Duodenal mucosa (tissue), 2 donors: ENCODE results near the gene CD34.

Source experiments
- H3K27ac ChIP-seq: one replicate; pipeline ENCODE4 v1.7.0; 2013; ENCODE audit warnings: low read depth, low read length
- H3K27me3 ChIP-seq, 2 donors: one replicate each; pipeline ENCODE4 v1.7.0; 2013; ENCODE audit warnings: low read length in 2 of 2, control low read depth in 1 of 2; ENCODE audit not compliant: insufficient read depth in 2 of 2, control insufficient read depth in 1 of 2
- H3K36me3 ChIP-seq, 2 donors: one replicate each; pipeline ENCODE4 v1.7.0; 2013; ENCODE audit warnings: low read length in 2 of 2, control low read depth in 1 of 2; ENCODE audit not compliant: insufficient read depth in 2 of 2, control insufficient read depth in 1 of 2
- H3K4me1 ChIP-seq, 2 donors: one replicate each; pipeline ENCODE4 v1.7.0; 2013; ENCODE audit warnings: low read length in 2 of 2, control low read depth in 1 of 2; ENCODE audit not compliant: insufficient read depth in 2 of 2, control insufficient read depth in 1 of 2
- H3K4me3 ChIP-seq, 2 donors: one replicate each; pipeline ENCODE4 v1.7.0; 2013; ENCODE audit warnings: low read length in 2 of 2, low read depth in 1 of 2
- H3K9ac ChIP-seq, 2 donors: one replicate each; pipeline ENCODE4 v1.7.0; 2013; ENCODE audit warnings: low read length in 2 of 2, low read depth in 1 of 2
- H3K9me3 ChIP-seq, 2 donors: one replicate each; pipeline ENCODE4 v1.7.0; 2013; ENCODE audit warnings: low read length in 2 of 2, control low read depth in 1 of 2; ENCODE audit not compliant: control insufficient read depth in 1 of 2

CD34 gene

GRCh38 chr1:207910591-207911354, at the start of gene CD34:
TSS of gene CD34 (minus strand) at chr1:207911125. CDS start at chr1:207911080, 45 bp downstream.
- H3K9ac ChIP-seq, result no peak within 1 kb of the TSS

GRCh38 chr1:207960346-207960745, 49.4 kb upstream of the CD34 start:
- Histone ChIP-seq H3K36me3 (no peaks in the 10 kb centered on the region), H3K9ac (no peak overlapping the region), H3K27me3 (peaks cover 16% of the 10 kb centered on the region in 2 donors), H3K4me3 (no peak overlapping the region), H3K4me1 (peaks cover 16 to 17% of the 10 kb centered on the region in 2 donors), H3K9me3 (no peaks in the 10 kb centered on the region), H3K27ac (no peak overlapping the region)

More at GRCh38 chr1:207910591-207911354, at the start of gene CD34:
- H3K4me3 ChIP-seq, result peak within 1 kb of the TSS; percentile 2 to 21
- H3K27ac ChIP-seq, result no peak within 1 kb of the TSS
- no peaks in the 10 kb centered on the region for H3K36me3 ChIP-seq
- no peaks in the 10 kb centered on the region for H3K4me1 ChIP-seq
- H3K27me3 ChIP-seq, result peaks cover 38 to 49% of the 10 kb centered on the region in 2 donors
- no peaks in the 10 kb centered on the region for H3K9me3 ChIP-seq

- Histone ChIP-seq H3K4me3 (no peak overlapping the region), H3K4me1 (peaks cover 16 to 17% of the 10 kb centered on the region in 2 donors), H3K9me3 (no peaks in the 10 kb centered on the region), H3K9ac (no peak overlapping the region), H3K36me3 (no peaks in the 10 kb centered on the region), H3K27me3 (peaks cover 16% of the 10 kb centered on the region in 2 donors), H3K27ac (no peak overlapping the region)
Measured at GRCh38 chr1:207959910-207960309, 49.0 kb upstream of the CD34 start.

- peaks cover 16 to 17% of the 10 kb centered on the region in 2 donors for H3K4me1 ChIP-seq
- no peaks in the 10 kb centered on the region for H3K9me3 ChIP-seq
- H3K27me3 ChIP-seq, result peaks cover 16% of the 10 kb centered on the region in 2 donors
- no peaks in the 10 kb centered on the region for H3K36me3 ChIP-seq
- peak overlapping the region; percentile 48 to 53 for H3K4me3 ChIP-seq
- H3K9ac ChIP-seq, result peak overlapping the region in 1 of 2 donors; percentile 25
- no peak overlapping the region for H3K27ac ChIP-seq
Measured at GRCh38 chr1:207959141-207959825, 48.4 kb upstream of the CD34 start.

- Histone ChIP-seq H3K4me1 (peaks cover 11 to 16% of the 10 kb centered on the region in 2 donors), H3K9ac (peak overlapping the region in 1 of 2 donors; percentile 25), H3K27ac (no peak overlapping the region), H3K27me3 (peaks cover 16% of the 10 kb centered on the region in 2 donors), H3K4me3 (peak overlapping the region; percentile 48 to 53), H3K36me3 (no peaks in the 10 kb centered on the region), H3K9me3 (no peaks in the 10 kb centered on the region)
Measured at GRCh38 chr1:207958376-207959139, 47.6 kb upstream of the CD34 start.

- no peak overlapping the region for H3K9ac ChIP-seq
- no peaks in the 10 kb centered on the region for H3K36me3 ChIP-seq
- no peak overlapping the region for H3K4me3 ChIP-seq
- H3K4me1 ChIP-seq, result peaks cover 4 to 6% of the 10 kb centered on the region in 2 donors
- peaks cover 16% of the 10 kb centered on the region in 2 donors for H3K27me3 ChIP-seq
- H3K9me3 ChIP-seq, result no peaks in the 10 kb centered on the region
- H3K27ac ChIP-seq, result no peak overlapping the region
Measured at GRCh38 chr1:207956986-207957385, 46.1 kb upstream of the CD34 start.

GRCh38 chr1:207954104-207954503, 43.2 kb upstream of the CD34 start:
- no peak overlapping the region for H3K4me3 ChIP-seq
- H3K27me3 ChIP-seq, result peaks cover 14 to 15% of the 10 kb centered on the region in 2 donors
- H3K36me3 ChIP-seq, result no peaks in the 10 kb centered on the region

GRCh38 chr1:207952617-207953542, 42.0 kb upstream of the CD34 start:
- Histone ChIP-seq H3K27ac (no peak overlapping the region), H3K4me1 (no peaks in the 10 kb centered on the region), H3K9ac (no peak overlapping the region), H3K4me3 (no peak overlapping the region), H3K27me3 (peaks cover 2 to 3% of the 10 kb centered on the region in 2 donors), H3K9me3 (no peaks in the 10 kb centered on the region), H3K36me3 (no peaks in the 10 kb centered on the region)

More at GRCh38 chr1:207954104-207954503, 43.2 kb upstream of the CD34 start:
- Histone ChIP-seq H3K9me3 (no peaks in the 10 kb centered on the region), H3K9ac (no peak overlapping the region), H3K27ac (no peak overlapping the region), H3K4me1 (peaks cover 4 to 6% of the 10 kb centered on the region in 2 donors)

GRCh38 chr1:207951652-207952051, 40.7 kb upstream of the CD34 start:
- no peak overlapping the region for H3K4me3 ChIP-seq
- no peak overlapping the region for H3K9ac ChIP-seq
- no peak overlapping the region for H3K27ac ChIP-seq
- H3K9me3 ChIP-seq, result no peaks in the 10 kb centered on the region
- no peaks in the 10 kb centered on the region for H3K4me1 ChIP-seq
- H3K27me3 ChIP-seq, result no peaks in the 10 kb centered on the region
- H3K36me3 ChIP-seq, result no peaks in the 10 kb centered on the region
